HG02759 (cell line): Measurements from ENCODE around the gene RFTN1.
A peak's percentile ranks its signal among the peaks of the same experiment; 100 is the strongest.

Experiments
- ATAC-seq: cut with Tn5 transposase; IDR thresholded peaks from one replicate; pipeline ENCODE4 v1.9.1; 2021; ENCODE audit warnings: mild to moderate bottlenecking, moderate library complexity; ENCODE audit not compliant: unreplicated experiment

RFTN1 gene

GRCh38 chr3:16383864-16384263 lies 129.6 kb downstream of the RFTN1 start:
- ATAC-seq: no peak

GRCh38 chr3:16382845-16383244 lies 130.7 kb downstream of the RFTN1 start:
- peak; percentile 46 for ATAC-seq

- ATAC-seq: no peak
Observed at GRCh38 chr3:16381426-16381825, 132.1 kb downstream of the RFTN1 start.

GRCh38 chr3:16380421-16380820 lies 133.1 kb downstream of the RFTN1 start:
- ATAC-seq: no peak

- no peak for ATAC-seq
Observed at GRCh38 chr3:16379838-16380237, 133.7 kb downstream of the RFTN1 start.

GRCh38 chr3:16378920-16379319 lies 134.6 kb downstream of the RFTN1 start:
- peak; percentile 62 for ATAC-seq

- peak; percentile 20 for ATAC-seq
Observed at GRCh38 chr3:16378415-16378814, 135.1 kb downstream of the RFTN1 start.

GRCh38 chr3:16377847-16378302 lies 135.6 kb downstream of the RFTN1 start:
- no peak for ATAC-seq

GRCh38 chr3:16377196-16377595 lies 136.3 kb downstream of the RFTN1 start:
- no peak for ATAC-seq

GRCh38 chr3:16375891-16376290 lies 137.6 kb downstream of the RFTN1 start:
- ATAC-seq: no peak

- ATAC-seq: no peak
Observed at GRCh38 chr3:16374935-16375245, 138.6 kb downstream of the RFTN1 start.

GRCh38 chr3:16374047-16374934 lies 139.2 kb downstream of the RFTN1 start:
- peak; percentile 33 for ATAC-seq

GRCh38 chr3:16373341-16373946 lies 140.1 kb downstream of the RFTN1 start:
- ATAC-seq: no peak

- ATAC-seq: peak; percentile 32
Observed at GRCh38 chr3:16372362-16373292, 140.9 kb downstream of the RFTN1 start.

GRCh38 chr3:16370872-16371740 lies 142.4 kb downstream of the RFTN1 start:
- peak; percentile 35 for ATAC-seq

- no peak for ATAC-seq
Observed at GRCh38 chr3:16370503-16370871, 143.0 kb downstream of the RFTN1 start.

GRCh38 chr3:16369885-16370284 lies 143.6 kb downstream of the RFTN1 start:
- ATAC-seq: no peak

- ATAC-seq: no peak
Observed at GRCh38 chr3:16369276-16369675, 144.2 kb downstream of the RFTN1 start.

- ATAC-seq: no peak
Observed at GRCh38 chr3:16366581-16366980, 146.9 kb downstream of the RFTN1 start.

GRCh38 chr3:16365491-16366128 lies 147.9 kb downstream of the RFTN1 start:
- ATAC-seq: no peak
